H1 (cell line): Measurements from ENCODE around the gene SSTR4. TPM values are rescaled to one million over a fixed set of nuclear protein-coding genes. Genes with fewer than 3 reads are reported as not detected.

ENCODE experiments used
- CTCF ChIA-PET: fragments of 300-600 bp; sonication (Branson Sonifier 250); formaldehyde crosslinking; loops from one replicate; lab custom pipeline; 2021; ENCODE audit not compliant: partially characterized antibody; lab: Charles Lee
- POLR2A ChIA-PET: fragments of 300-600 bp; sonication (Branson Sonifier 250); formaldehyde crosslinking; loops from one replicate; lab custom pipeline; 2021; ENCODE audit warnings: inconsistent platforms; ENCODE audit not compliant: partially characterized antibody; lab: Charles Lee
- DNase-seq, 2 experiments: peaks; one replicate each; pipeline versions ENCODE4 v3.0.0 to v3.0.0-alpha.2; 2010 to 2022; ENCODE audit warnings: low spot score in 2 of 2, low read depth in 1 of 2, mixed read lengths in 1 of 2
- FAIRE-seq: peaks from 2 replicates; lab custom pipeline; 2011; peaks lifted over from hg19 to GRCh38; lab: Jason Lieb, UNC
- H2AFZ ChIP-seq: 2 replicates; pipeline ENCODE4 v1.8.1; 2012; ENCODE audit warnings: low read length, inconsistent platforms
- H2AK5ac ChIP-seq: 2 replicates; pipeline ENCODE4 v1.6.1; 2013; ENCODE audit warnings: low read depth, low read length
- H2BK120ac ChIP-seq: replicated peaks from 2 replicates; pipeline ENCODE3; 2013; ENCODE audit warnings: low read depth, low read length, inconsistent platforms
- H2BK12ac ChIP-seq: 2 replicates; pipeline ENCODE4 v1.6.1; 2013; ENCODE audit warnings: low read depth, low read length
- H2BK15ac ChIP-seq: 2 replicates; pipeline ENCODE4 v1.6.1; 2013; ENCODE audit warnings: low read length
- H2BK20ac ChIP-seq: 2 replicates; pipeline ENCODE4 v1.6.1; 2013; ENCODE audit warnings: low read length
- H2BK5ac ChIP-seq: 2 replicates; pipeline ENCODE4 v1.6.1; 2013; ENCODE audit warnings: low read depth, low read length
- H3K14ac ChIP-seq: 2 replicates; pipeline ENCODE4 v1.6.1; 2013; ENCODE audit warnings: inconsistent platforms; ENCODE audit not compliant: insufficient read length
- H3K18ac ChIP-seq: 2 replicates; pipeline ENCODE4 v1.6.1; 2013; ENCODE audit warnings: low read length; ENCODE audit errors: extremely low read depth
- H3K23ac ChIP-seq: 2 replicates; pipeline ENCODE4 v1.6.1; 2013; ENCODE audit warnings: inconsistent platforms; ENCODE audit not compliant: insufficient read length
- H3K23me2 ChIP-seq: 2 replicates; pipeline ENCODE4 v1.6.1; 2013; ENCODE audit warnings: low read depth, low read length
- H3K27ac ChIP-seq: 2 replicates; pipeline ENCODE4 v1.6.1; 2011; ENCODE audit warnings: low read depth, low read length, inconsistent platforms
- H3K27me3 ChIP-seq, 4 experiments: replicated peaks in 1 of 4; 1 replicate in 1 of 4; 2 replicates in 3 of 4; pipeline versions ENCODE4 v1.6.1 to v1.8.1; 2011 to 2013; ENCODE audit warnings: low read length in 3 of 4, mild to moderate bottlenecking in 3 of 4, inconsistent platforms in 2 of 4, mixed read lengths in 2 of 4, moderate library complexity in 1 of 4; ENCODE audit not compliant: control insufficient read depth in 3 of 4, insufficient read depth in 3 of 4; ENCODE audit errors: extremely low read depth in 1 of 4
- H3K36me3 ChIP-seq, 4 experiments: 2 replicates each; pipeline versions ENCODE4 v1.6.1 to v1.8.1; 2011 to 2013; ENCODE audit warnings: mild to moderate bottlenecking in 4 of 4, low read length in 3 of 4, moderate library complexity in 2 of 4, control low read depth in 1 of 4, inconsistent platforms in 1 of 4; ENCODE audit not compliant: insufficient read depth in 4 of 4, control insufficient read depth in 2 of 4
- H3K4ac ChIP-seq: replicated peaks from 2 replicates; pipeline ENCODE3; 2013; ENCODE audit warnings: low read length, low read depth, mixed read lengths, inconsistent platforms; ENCODE audit not compliant: insufficient read length
- H3K4me1 ChIP-seq, 4 experiments: replicated peaks in 1 of 4; 1 replicate in 1 of 4; 2 replicates in 3 of 4; pipeline versions ENCODE4 v1.6.1 to v1.8.1; 2011 to 2013; ENCODE audit warnings: low read length in 3 of 4, inconsistent platforms in 2 of 4, mixed read lengths in 1 of 4; ENCODE audit not compliant: insufficient read depth in 4 of 4, control insufficient read depth in 3 of 4
- H3K4me2 ChIP-seq, 2 experiments: 2 replicates each; pipeline versions ENCODE4 v1.6.1 to v1.8.1; 2011 to 2013; ENCODE audit warnings: low read depth in 2 of 2, low read length in 2 of 2, control low read depth in 1 of 2, inconsistent platforms in 1 of 2, mild to moderate bottlenecking in 1 of 2; ENCODE audit not compliant: insufficient read depth in 1 of 2
- H3K4me3 ChIP-seq, 4 experiments: fragments of 200-600, 300-600 bp in 1 of 4; sonication (generic), shearing (Covaris generic), sonication (Bioruptor Twin) in 1 of 4; 2 replicates each; pipeline versions ENCODE4 v1.5.1 to v1.8.1; 2011 to 2016; ENCODE audit warnings: low read length in 4 of 4, low read depth in 3 of 4, control low read depth in 2 of 4, inconsistent platforms in 2 of 4, mild to moderate bottlenecking in 2 of 4, mixed read lengths in 1 of 4, moderate library complexity in 1 of 4; ENCODE audit not compliant: insufficient read depth in 2 of 4; ENCODE audit errors: extremely low read depth in 1 of 4
- H3K56ac ChIP-seq: replicated peaks from 2 replicates; pipeline ENCODE3; 2013; ENCODE audit warnings: low read depth, mild to moderate bottlenecking, mixed read lengths, low read length, inconsistent platforms; ENCODE audit not compliant: insufficient read length
- H3K79me1 ChIP-seq: 2 replicates; pipeline ENCODE4 v1.6.1; 2013; ENCODE audit warnings: low read depth, low read length, control low read depth
- H3K79me2 ChIP-seq, 2 experiments: 2 replicates each; pipeline versions ENCODE4 v1.6.1 to v1.8.1; 2012 to 2013; ENCODE audit warnings: low read length in 2 of 2, mild to moderate bottlenecking in 2 of 2, inconsistent platforms in 1 of 2; ENCODE audit not compliant: insufficient read depth in 2 of 2, control insufficient read depth in 1 of 2
- H3K9ac ChIP-seq, 4 experiments: replicated peaks in 1 of 4; 1 replicate in 1 of 4; 2 replicates in 3 of 4; pipeline versions ENCODE4 v1.6.1 to v1.8.1; 2011 to 2013; ENCODE audit warnings: low read depth in 3 of 4, low read length in 3 of 4, control low read depth in 2 of 4, mild to moderate bottlenecking in 2 of 4, moderate library complexity in 2 of 4, inconsistent platforms in 1 of 4; ENCODE audit errors: extremely low read depth in 1 of 4
- H3K9me3 ChIP-seq, 2 experiments: 2 replicates each; pipeline versions ENCODE4 v1.6.1 to v1.8.1; 2012 to 2013; ENCODE audit warnings: mild to moderate bottlenecking in 2 of 2, moderate library complexity in 2 of 2, control low read depth in 1 of 2, inconsistent platforms in 1 of 2, low read depth in 1 of 2, low read length in 1 of 2, mixed read lengths in 1 of 2; ENCODE audit not compliant: insufficient read depth in 2 of 2
- H4K20me1 ChIP-seq, 2 experiments: replicated peaks in 1 of 2; 2 replicates each; pipeline versions ENCODE3 to v1.8.1; 2011 to 2013; ENCODE audit warnings: inconsistent platforms in 2 of 2, low read length in 2 of 2, mild to moderate bottlenecking in 1 of 2; ENCODE audit not compliant: insufficient read depth in 2 of 2, control insufficient read depth in 1 of 2
- H4K5ac ChIP-seq: 2 replicates; pipeline ENCODE4 v1.6.1; 2013; ENCODE audit warnings: low read length, low read depth, mixed read lengths, inconsistent platforms; ENCODE audit not compliant: insufficient read length
- H4K8ac ChIP-seq: 2 replicates; pipeline ENCODE4 v1.8.0; 2013; ENCODE audit warnings: mild to moderate bottlenecking, moderate library complexity, low read length, inconsistent platforms; ENCODE audit not compliant: insufficient read depth; ENCODE audit errors: extremely low read depth
- H4K91ac ChIP-seq: replicated peaks from 2 replicates; pipeline ENCODE3; 2013; ENCODE audit warnings: low read length, mixed read lengths, inconsistent platforms; ENCODE audit not compliant: insufficient read length
- ASH2L ChIP-seq: fragments of 200-600, 300-600 bp; sonication (generic); IDR thresholded peaks from one replicate; pipeline ENCODE4 v1.7.1; 2017; ENCODE audit warnings: low read length
- HDAC2 ChIP-seq, 2 experiments: fragments of 300-600 bp in 1 of 2; sonication (generic) in 1 of 2; IDR thresholded peaks; 2 replicates each; pipeline ENCODE4 v1.6.1; 2011 to 2012; ENCODE audit warnings: low read depth in 2 of 2, low read length in 2 of 2, mild to moderate bottlenecking in 2 of 2, moderate library complexity in 2 of 2, borderline replicate concordance in 1 of 2, inconsistent platforms in 1 of 2
- JUN ChIP-seq: IDR thresholded peaks from 2 replicates; pipeline ENCODE4 v1.6.1; 2011; ENCODE audit warnings: low read depth, mild to moderate bottlenecking, improper control_type of control experiment, low read length
- KDM5A ChIP-seq: fragments of 200-600 bp; IDR thresholded peaks from 2 replicates; pipeline ENCODE4 v1.7.1; 2012; ENCODE audit warnings: mild to moderate bottlenecking, low read length, inconsistent platforms, mixed read lengths
- MAFK ChIP-seq: IDR thresholded peaks from 2 replicates; pipeline ENCODE4 v1.6.1; 2012; ENCODE audit warnings: low read depth, mild to moderate bottlenecking, improper control_type of control experiment, low read length
- POLR2AphosphoS5 ChIP-seq: IDR thresholded peaks from 2 replicates; pipeline ENCODE4 v1.6.1; 2011; ENCODE audit warnings: low read depth, low read length
- RBBP5 ChIP-seq: IDR thresholded peaks from 2 replicates; pipeline ENCODE4 v1.7.1; 2012; ENCODE audit warnings: low read depth, mild to moderate bottlenecking, inconsistent platforms, low read length, moderate library complexity, borderline replicate concordance
- SIN3A ChIP-seq, 2 experiments: IDR thresholded peaks in 1 of 2; conservative IDR thresholded peaks in 1 of 2; 2 replicates each; pipeline ENCODE4 v1.6.1; 2011 to 2012; ENCODE audit warnings: low read length in 2 of 2, improper control_type of control experiment in 1 of 2, low read depth in 1 of 2, mild to moderate bottlenecking in 1 of 2
- SP2 ChIP-seq: IDR thresholded peaks from 2 replicates; pipeline ENCODE4 v1.6.1; 2012; ENCODE audit warnings: mild to moderate bottlenecking, low read length, inconsistent platforms
- SUZ12 ChIP-seq: fragments of 200-600 bp; sonication (generic); IDR thresholded peaks from 2 replicates; pipeline ENCODE4 v1.6.1; 2012; ENCODE audit warnings: mild to moderate bottlenecking, inconsistent platforms, low read length, moderate library complexity, mixed read lengths
- TAF7 ChIP-seq: optimal IDR thresholded peaks from 2 replicates; pipeline ENCODE3; 2011; ENCODE audit warnings: low read depth, mild to moderate bottlenecking, inconsistent platforms, low read length, moderate library complexity, borderline replicate concordance
- TEAD4 ChIP-seq: IDR thresholded peaks from 2 replicates; pipeline ENCODE4 v1.6.1; 2012; ENCODE audit warnings: low read depth, low read length, inconsistent platforms, mixed read lengths
- WGBS, 2 experiments: shearing (Covaris generic) in 1 of 2; methylation state at CpG; one replicate each; pipeline versions ENCODE4 v1.1.6 to v1.1.7; 2013 to 2015; ENCODE audit warnings: low lambda C conversion rate in 2 of 2, mixed read lengths in 2 of 2, inconsistent platforms in 1 of 2, low coverage in 1 of 2, missing lambda C conversion rate in 1 of 2; ENCODE audit not compliant: insufficient replicate concordance in 2 of 2, insufficient coverage in 1 of 2, insufficient read length in 1 of 2; ENCODE audit errors: extremely low coverage in 1 of 2, missing lambda C conversion rate in 1 of 2; 5-methylcytosine and 5-hydroxymethylcytosine counted together
- polyA plus RNA-seq, 7 experiments: library from polyadenylated mRNA; depleted of rRNA in 3 of 7; stranded (reverse) in 5 of 7; unstranded in 2 of 7; fragments of >200 nt in 5 of 7; fragments of 200-250 nt in 2 of 7; gene quantifications; 1 replicate in 5 of 7; 2 replicates in 1 of 7; 4 replicates in 1 of 7; pipeline versions ENCODE4 v1.2.1 to v1.2.3, GENCODE V29; 2011 to 2013; ENCODE audit warnings: missing spikeins in 2 of 7, mixed read lengths in 2 of 7
- total RNA-seq: library from RNA; stranded (reverse); fragmentation: NEBNext Ultra II Directional; extraction: Animal tissue kit (Norgen Biotek cat#: 25700); gene quantifications from 2 replicates; pipeline ENCODE4 v1.2.1, GENCODE V29; 2021
- TF ChIP-seq, protein P1 (sequence below): IDR thresholded peaks from 2 replicates; pipeline ENCODE4 v1.6.1; 2012; ENCODE audit warnings: low read length, inconsistent platforms

SSTR4 gene
- total and polyA plus RNA-seq, 2 of the 8 experiments (the other 6 are each of a cell fraction or from before 2014, with no cell fraction given), result 0.05 TPM; not detected in 1

DNA sequence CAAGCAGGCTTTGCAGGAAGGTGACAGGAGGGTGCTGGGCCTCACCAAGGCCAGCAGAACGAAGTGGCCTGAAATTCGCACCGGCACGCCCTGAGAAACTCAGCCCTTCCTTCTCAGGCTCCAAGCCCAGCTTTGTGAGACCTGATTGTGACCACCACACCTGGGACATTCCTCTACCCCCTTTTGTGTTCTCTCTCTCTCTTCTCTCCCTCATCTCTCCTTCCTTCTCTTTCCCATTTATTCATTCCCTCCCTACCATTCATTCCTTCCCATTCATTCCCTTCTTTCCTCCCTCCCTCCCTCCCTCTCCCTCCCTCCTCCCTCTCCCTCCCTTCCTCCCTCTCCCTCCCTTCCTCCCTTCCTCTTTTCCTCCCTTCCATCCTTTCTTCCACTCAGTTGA lies 42.2 kb downstream of the SSTR4 start:
- Histone ChIP-seq H3K4me2 (no peak overlapping the region), H2BK20ac (no peak overlapping the region), H4K91ac (no peak overlapping the region), H3K14ac (no peak overlapping the region), H3K36me3 (no peaks in the 10 kb centered on the region), H2AK5ac (no peak overlapping the region), H3K4me1 (no peaks in the 10 kb centered on the region), H3K9ac (no peak overlapping the region), H2BK120ac (no peak overlapping the region), H2BK5ac (no peak overlapping the region), H3K56ac (no peak overlapping the region), H3K18ac (no peak overlapping the region), H3K27ac (no peak overlapping the region), H3K4me3 (no peak overlapping the region), H3K23me2 (no peaks in the 10 kb centered on the region), H2AFZ (no peak overlapping the region), H3K79me2 (no peaks in the 10 kb centered on the region), H2BK12ac (no peak overlapping the region), H3K27me3 (no peaks in the 10 kb centered on the region), H4K8ac (no peak overlapping the region), H3K4ac (no peak overlapping the region), H2BK15ac (peak overlapping the region; percentile 61; the same call in 1 of the 2 replicates), H3K9me3 (no peaks in the 10 kb centered on the region), H4K20me1 (no peaks in the 10 kb centered on the region), H4K5ac (no peak overlapping the region), H3K79me1 (no peaks in the 10 kb centered on the region), H3K23ac (no peak overlapping the region)
- CTCF ChIA-PET, result interaction anchor here (1.1 to 4.8 kb wide), 6 partner anchors 9 to 292 kb away, joined by 3 to 43 read pairs (median 6); partner anchors contain the start of gene THBD
- POLR2A ChIA-PET, result no interaction called here
- FAIRE-seq (no peak), DNase-seq (no peak)
- WGBS, 2 experiments, result 100% methylated on average over 4 of the region's 4 CpGs; no CpG with 5 or more reads in 1 of the 2 experiments
- TF ChIP-seq TEAD4 (no peak), POLR2AphosphoS5 (no peak), SP2 (no peak), SIN3A (conservative IDR thresholded peaks at IDR 0.05 in 1 of 2, IDR thresholded peaks at IDR 0.05 in 1 of 2; ENCODE audit: low read depth in 1 of 2, low read length in 2 of 2) (no peak), JUN (no peak), HDAC2 (IDR thresholded peaks at IDR 0.05; ENCODE audit: borderline replicate concordance in 1 of 2, low read depth in 2 of 2, low read length in 2 of 2) (no peak), RBBP5 (no peak), SUZ12 (no peak), ASH2L (no peak), TAF7 (no peak), MAFK (no peak), KDM5A (no peak)
- TF ChIP-seq, protein P1, sequence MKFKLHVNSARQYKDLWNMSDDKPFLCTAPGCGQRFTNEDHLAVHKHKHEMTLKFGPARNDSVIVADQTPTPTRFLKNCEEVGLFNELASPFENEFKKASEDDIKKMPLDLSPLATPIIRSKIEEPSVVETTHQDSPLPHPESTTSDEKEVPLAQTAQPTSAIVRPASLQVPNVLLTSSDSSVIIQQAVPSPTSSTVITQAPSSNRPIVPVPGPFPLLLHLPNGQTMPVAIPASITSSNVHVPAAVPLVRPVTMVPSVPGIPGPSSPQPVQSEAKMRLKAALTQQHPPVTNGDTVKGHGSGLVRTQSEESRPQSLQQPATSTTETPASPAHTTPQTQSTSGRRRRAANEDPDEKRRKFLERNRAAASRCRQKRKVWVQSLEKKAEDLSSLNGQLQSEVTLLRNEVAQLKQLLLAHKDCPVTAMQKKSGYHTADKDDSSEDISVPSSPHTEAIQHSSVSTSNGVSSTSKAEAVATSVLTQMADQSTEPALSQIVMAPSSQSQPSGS, result no peak
